Activated CD4-positive, alpha-beta T cell treated with anti-CD3 and anti-CD28 coated beads, Interleukin-10, Interleukin-2, amounts not matched to agents 100 ng/mL and 50 ng/mL, durations not matched to agents 16 hours and 8 hours (primary cell): ENCODE data around the gene LYSET.
"Not testable (repeated sequence)": the region's sequence is repeated elsewhere in the genome, so short reads cannot be mapped to it uniquely, and the experiment has no call there.

Experiments used
- DNase-seq: peaks from one replicate; pipeline ENCODE4 v3.0.0-alpha.2; 2020

Gene LYSET, protein sequence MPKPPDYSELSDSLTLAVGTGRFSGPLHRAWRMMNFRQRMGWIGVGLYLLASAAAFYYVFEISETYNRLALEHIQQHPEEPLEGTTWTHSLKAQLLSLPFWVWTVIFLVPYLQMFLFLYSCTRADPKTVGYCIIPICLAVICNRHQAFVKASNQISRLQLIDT

DNA sequence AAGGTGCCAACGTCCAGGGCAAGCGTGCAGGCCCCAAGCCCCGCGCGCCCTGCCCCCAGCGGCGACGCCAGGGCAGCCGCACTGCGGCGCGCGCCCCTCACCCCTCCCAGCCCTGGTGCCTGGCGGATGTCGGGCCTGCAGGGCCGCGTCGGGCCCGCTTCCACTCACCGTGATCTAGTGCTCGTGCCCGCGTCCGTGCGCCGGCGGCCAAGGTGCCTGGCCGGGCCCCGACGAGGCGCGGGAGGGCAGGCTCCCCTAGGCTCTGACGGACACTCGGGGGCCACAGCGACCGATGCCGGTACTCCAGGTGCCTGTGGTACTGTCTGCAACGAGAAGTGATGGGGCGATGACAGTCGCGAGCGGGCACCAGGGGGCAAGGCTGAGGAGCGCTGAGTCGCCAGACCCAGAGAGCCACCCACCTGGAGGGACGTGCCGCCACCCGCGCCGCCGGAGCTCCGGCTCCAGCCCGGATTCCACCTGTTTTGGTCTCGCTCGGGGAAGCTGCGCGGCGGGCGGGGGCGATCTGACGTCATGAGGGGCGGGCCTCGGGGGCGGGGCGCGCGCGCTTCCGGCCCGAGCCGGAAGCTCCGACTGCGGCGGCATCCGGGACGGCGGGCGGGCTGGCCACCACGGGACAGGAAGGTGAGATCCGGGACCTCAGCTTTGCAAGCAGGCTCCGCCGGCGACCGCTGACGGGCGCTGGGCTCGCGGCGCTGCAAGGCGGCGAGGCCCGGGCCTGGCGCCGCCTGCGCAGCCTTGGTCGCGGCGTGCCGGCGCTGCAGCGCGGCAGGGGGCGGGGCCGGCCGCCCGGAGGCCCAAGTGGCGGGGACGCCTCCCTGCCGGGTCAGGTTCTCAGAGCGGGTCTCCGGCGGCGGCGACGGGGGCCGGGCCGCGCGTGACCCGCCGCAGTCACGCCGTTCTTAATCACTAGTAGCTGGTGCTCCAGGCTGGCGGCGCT lies at the start of gene LYSET, which contains the start of gene MOAP1:
Gene LYSET (plus strand): TSS at position 927 of the 958 bp plus-strand sequence. CDS start 89 bp downstream, outside the sequence.
Gene MOAP1 (minus strand): TSS at position 507 of the 958 bp plus-strand sequence. CDS start 655 bp downstream, outside the sequence.
- DNase-seq, result peak; percentile 93

DNA sequence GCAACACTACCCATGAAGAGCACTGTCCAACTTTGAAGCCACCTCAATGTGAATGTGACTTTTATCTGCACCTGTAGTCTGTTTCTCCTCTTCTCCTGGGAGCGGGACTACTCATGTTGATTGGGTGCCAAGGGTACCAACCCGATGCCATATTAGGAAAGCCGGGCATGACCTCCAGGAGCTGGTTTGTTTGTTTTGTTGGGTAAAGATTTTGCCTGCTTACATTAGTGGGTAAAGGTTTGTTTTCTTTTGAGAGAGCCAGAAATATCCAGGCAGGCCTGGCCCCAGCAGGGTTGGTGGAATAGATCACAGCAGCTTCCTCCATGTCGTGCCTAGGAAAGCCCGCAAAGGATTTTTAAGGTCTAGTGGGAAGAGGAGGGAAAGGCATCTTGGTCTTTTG lies 49.7 kb upstream of the LYSET start:
- no peak for DNase-seq

DNA sequence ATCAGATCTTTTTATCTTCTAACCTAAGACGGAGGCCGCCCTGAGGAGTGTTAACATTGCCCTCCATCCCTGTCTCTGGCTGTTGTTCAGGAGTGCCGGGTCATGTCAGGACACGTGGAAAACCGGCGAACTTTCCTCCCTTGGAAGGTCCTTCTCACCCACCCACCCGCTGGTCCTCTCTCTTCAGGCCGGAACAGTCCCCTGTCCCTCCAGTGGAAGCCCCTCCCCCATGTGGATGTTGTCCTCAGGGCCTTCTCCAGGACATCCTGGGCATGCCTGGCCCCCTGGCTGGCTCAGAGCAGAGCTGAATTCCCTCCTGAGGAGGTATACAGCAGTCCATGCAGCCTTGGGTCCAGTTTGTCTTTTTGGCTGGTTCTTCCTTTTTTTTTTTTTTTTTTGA lies 49.1 kb upstream of the LYSET start:
- no peak for DNase-seq

DNA sequence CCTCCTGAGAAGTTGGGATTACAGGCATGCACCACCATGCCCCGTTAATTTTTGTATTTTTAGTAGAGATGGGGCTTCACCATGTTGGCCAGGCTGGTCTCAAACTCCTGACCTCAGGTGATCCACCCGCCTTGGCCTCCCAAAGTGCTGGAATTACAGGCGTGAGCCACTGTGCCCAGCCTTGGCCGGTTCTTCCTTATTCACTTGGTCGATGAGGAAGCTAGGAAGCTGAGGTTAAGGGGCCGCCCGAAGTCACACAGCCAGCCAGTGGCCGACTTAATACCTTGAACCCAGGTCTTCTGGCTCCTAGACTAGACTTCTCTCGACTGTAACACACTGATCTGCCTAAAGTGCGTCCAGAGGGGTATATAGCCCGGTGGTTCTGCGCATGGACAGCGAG lies 48.6 kb upstream of the LYSET start:
- DNase-seq, result not testable (repeated sequence)

DNA sequence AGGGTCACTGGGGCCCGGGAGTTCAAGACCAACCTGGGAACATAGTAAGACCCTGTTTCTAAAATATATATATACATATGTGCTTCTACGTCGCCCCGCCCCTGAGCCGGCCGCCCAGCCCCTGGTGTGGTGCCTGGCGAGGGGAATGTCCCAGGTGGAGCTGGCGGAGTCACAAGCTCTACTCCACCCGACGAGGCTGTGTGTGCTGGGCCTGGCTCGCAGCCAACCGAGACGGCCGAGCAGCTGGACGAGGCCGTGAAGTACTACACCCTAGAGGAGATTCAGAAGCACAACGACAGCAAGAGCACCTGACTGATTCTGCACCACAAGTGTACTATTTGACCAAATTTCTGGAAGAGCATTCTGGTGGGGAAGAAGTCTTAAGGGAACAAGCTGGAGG lies 47.3 kb upstream of the LYSET start:
- DNase-seq, result no peak

DNA sequence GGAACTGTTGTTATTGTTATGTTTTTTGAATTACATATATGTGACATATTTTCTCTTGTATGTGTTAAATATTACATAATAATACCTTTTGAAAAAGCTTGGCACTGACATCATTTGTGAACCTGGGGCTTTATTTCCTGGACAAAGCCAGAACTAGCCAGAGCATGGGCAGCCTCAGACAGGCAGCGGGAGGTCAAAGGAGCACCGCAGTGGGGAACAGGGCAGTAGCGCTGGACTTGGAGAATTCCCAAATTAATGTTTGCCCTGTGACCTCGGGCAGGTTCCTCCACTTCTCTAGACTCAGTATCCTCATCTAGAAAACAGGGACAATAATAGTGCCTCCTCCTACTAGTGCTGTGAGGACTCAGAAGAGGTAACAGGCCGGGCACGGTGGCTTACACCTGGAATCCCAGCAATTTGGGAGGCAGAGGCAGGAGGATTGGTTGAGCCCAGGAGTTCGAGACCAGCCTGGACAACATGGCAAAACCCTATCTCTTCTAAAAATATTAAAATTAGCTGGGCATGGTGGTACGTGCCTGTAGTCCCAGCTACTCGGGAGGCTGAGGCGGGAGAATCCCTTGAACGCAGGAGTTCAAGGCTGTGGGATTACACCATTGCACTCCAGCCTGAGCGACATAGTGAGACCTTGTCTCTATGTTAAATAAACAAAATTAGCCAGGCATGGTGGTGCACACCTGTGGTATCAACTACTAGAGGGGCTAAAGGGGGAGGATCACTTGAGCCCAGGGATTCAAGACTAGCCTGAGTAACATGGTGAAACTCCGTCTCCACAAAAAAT lies 42.1 kb upstream of the LYSET start:
- DNase-seq, result no peak

DNA sequence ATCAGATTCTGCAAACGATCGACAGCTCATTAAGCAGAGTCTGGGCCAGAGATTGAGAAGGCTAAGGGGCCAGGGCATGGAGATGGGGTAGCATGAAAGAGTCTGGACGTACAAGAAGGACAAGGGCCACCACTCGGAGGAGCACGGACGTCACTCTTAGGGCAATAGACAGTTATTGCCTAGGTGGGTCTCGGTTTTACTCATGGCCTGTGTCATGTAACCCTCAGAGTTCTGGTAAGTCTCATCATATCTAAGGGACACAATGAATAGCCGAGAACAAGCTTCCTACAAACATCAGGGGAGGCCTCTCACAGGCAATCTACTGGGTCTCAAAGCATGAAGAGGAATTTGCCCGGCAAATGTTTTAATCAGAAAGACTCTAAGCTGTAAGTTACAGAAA lies 39.0 kb upstream of the LYSET start:
- DNase-seq, result peak; percentile 74

DNA sequence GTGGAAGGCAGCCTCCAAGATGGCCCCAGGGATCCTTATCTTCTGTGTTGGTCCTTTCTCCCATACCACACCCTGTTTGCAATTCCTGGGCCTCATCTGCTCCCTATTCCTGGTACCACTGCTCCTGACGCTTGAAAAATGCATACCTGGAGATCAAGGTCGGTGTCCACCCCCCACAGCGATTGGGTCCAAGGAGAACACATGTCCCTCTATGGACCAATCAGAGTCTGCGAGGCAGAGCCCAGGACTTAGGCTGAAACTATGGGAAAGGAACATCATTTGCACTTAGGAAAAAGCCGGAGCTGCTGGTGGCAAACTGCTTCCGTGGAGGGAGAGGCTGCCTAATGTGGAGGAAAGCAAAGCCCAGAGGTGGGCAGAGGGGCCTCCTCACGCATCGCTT lies 36.1 kb upstream of the LYSET start:
- no peak for DNase-seq

DNA sequence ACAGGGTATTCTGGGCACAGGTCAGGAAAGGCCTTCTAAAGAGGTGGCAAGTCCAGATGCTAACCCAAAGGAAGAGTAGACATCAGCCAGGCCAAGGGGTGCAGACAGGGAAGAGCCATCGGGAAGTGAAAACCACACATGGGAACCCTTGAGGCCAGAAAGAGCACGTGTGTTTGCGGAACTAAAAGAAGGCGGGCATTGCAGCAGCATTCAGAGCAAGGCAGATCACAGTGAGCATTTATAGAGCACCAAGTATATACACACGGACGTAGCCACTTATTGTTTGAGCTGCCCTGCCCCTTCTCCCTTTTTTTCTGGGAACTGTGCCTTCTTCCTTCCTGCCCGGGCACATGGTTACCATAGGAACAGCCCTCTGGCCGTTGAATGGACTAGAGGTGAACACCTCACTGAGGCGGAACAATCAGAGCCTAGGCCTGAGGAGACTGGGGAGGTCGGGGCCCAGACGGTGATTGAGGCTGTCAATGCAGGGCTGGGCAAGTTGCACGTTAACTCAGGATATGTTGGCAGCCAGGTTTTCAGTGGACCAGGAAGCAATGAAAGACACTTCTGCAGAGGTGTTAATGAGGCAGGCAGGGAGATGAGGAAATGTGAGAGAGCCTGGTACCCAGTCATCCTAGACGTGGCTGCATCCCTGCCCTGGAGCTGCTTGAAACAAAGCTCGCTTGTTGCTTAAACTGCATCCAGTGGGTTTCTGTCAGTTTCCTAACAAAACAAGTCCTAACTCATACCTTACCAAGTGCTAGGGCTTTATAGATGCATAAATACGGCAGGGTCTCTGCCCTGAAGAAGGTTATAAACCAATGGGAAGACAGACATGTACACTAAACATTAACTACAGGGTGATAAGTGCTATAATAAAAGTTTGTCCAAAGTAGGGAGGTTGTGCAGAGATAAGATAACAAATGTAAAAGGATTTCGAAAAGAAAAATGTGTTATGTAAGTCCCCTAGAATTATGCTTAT lies 34.6 kb upstream of the LYSET start:
- no peak for DNase-seq

DNA sequence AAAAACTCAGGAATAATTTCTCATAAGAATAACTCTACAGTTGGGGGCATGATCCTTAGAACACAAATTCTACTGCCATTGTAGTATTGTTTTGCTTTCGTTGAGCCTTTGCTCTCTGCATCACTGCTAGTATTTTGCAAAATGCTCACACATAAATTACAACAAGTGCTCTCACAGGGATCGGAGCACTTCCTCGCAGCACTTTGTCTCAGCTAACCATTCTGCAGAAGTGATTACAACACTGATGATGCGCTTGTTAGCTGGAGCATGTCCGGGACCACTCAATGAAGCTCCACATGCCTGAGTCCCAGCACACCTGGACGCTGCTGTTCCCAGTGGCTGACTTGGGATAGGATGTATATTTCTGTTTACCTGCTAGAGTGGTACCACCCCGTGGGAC lies 32.0 kb upstream of the LYSET start:
- no peak for DNase-seq

DNA sequence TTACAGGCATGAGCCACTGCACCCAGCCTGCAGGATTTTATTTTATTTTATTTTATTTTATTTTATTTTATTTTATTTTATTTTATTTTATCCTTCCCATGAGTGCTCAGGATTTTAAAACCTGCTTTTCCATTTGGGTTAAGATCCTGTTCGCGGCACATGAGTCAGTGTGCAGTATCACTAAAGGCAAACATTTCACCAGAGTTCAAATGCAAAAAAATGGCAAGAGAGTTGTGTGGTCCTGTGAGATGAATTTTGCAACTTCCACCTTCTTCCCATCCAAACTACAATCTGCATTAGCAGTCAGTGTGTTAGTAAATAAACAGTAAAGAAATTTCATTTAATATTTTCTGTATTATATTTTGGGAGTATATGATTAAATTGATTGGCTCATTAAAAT lies 29.4 kb upstream of the LYSET start:
- no peak for DNase-seq

DNA sequence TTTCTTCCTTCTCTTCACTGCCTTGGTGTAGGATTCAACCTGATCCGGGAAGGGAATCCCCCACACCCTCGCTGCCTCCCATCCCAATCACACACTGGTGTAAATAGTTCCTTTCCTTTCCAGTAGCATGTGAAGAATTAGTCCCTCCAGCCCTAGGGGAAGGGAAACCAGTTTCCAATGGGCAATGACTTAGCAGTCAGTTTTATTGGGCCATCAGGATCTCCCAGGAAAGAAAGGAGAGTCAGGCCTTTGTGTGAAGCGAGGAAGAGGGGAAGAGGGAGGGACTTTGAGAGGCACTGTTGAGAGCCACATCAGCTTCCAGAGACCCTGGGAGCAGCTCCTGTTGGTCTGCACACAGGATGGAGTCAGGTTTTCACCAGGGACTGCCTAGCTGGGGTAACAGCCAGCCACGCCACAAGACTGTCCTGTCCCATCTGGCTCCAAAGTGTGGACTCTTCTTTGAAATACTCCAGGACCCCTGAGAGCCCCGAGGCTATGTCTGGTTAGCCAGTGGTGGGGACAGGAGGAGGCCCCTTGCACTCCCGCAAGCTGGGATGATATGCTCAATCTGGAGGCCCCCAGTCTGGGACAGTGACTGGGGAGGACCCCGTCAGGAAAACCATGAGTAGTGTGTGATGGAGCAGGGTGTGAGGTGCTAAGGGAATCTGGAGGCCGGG lies 28.3 kb upstream of the LYSET start:
- DNase-seq, result no peak

DNA sequence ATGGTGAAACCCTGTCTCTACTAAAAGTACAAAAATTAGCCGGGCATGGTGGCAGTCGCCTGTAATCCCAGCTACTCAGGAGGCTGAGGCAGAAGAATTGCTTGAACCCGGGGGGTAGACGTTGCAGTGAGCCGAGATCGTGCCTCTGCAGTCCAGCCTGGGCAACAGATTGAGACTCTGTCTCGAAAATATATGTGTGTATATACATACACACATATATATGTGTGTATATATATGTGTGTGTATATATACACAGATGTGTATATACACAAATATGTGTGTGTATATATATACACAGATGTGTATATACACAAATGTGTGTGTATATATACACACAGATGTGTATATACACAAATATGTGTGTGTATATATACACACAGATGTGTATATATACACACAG lies 26.8 kb upstream of the LYSET start:
- not testable (repeated sequence) for DNase-seq

DNA sequence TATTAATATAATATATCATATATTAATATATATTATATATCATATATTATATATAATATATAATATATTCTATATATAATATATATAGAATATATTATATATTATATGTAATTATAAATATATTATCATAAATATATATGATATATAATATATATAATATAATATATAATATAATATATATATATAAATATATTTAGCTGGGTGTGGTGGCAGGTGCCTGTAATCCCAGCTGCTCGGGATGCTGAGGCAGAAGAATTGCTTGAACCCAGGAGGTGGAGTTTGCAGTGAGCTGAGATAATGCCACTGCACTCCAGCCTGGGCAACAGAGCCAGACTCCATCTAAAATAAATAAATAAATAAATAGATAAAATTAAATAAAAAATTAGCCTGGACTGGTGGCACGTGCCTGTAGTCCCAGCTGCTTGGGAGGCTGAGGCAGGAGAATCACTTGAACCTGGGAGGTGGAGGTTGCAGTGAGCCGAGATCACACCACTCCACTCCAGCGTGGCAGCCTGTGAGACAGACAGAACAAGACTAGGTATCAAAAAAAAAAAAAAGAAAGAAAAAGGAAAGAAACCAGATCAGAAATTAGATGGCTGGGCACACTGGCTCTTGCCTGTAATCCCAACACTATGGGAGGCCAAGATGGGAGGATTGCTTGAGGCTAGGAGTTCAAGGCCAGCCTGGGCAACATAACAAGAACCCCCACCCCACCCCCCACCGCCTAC lies 25.3 kb upstream of the LYSET start:
- DNase-seq, result not testable (repeated sequence)

DNA sequence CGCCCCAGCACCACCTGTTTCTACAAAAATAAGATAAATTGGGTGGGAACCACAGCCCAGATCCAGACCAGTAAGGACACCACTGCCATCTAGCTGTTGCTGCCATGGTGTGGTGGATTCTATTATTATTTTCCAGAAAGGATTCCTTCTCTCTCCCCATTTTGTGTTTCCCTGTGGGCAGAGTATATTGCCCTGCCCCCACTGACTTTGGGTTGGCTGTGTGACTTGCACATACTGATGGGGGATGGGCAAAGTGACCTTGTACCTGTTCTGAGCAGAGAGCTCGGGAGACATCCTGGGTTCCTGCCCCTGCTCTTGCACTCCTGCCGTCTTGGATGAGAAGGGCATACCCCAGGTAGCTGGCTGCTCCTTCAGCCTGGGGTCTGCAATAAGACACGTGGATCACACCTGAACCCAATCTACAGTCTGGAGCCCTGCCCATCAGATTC lies 24.7 kb upstream of the LYSET start:
- DNase-seq, result peak; percentile 19

DNA sequence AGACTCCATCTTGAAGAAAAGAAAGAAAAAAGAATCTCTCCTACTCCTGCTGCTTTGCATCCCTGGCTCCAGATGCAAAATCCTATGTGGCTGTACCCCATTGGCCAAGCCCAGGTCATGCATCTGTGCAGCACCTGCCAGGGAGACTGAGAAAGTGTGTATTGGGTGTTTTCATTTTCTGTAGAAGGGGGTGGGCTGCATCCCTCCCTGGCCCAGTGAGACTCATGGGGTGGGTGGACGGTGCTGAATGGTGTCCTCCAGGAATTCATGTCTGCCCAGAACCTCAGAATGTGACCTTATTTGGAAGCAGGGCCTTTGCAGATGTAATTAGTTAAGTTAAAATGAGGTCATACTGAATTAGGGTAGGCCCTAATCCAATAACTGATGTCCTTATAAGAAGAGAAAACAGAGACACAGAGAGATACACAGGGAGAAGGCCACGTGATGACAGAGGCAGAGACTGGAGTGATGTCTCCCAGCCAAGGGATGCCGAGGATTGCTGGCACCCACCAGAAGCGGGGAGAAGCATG lies 23.6 kb upstream of the LYSET start:
- DNase-seq, result no peak

DNA sequence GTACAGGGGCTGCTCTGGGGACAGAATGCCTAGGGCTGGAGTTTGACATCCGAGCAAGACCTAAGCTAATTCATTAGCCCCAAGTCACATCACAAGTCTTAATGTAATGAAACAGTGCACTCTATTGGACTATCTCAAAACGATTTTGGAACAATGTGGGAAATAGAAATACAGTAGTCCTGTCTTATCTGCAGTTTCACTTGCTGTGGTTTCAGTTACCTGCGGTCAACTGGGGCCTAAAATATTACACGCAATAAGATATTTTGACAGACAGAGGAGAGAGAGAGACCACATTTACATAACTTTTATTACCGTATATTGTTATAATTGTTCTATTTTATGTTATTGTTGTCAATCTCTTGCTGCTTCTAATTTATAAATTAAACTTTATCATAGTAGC lies 21.6 kb upstream of the LYSET start:
- DNase-seq, result no peak

DNA sequence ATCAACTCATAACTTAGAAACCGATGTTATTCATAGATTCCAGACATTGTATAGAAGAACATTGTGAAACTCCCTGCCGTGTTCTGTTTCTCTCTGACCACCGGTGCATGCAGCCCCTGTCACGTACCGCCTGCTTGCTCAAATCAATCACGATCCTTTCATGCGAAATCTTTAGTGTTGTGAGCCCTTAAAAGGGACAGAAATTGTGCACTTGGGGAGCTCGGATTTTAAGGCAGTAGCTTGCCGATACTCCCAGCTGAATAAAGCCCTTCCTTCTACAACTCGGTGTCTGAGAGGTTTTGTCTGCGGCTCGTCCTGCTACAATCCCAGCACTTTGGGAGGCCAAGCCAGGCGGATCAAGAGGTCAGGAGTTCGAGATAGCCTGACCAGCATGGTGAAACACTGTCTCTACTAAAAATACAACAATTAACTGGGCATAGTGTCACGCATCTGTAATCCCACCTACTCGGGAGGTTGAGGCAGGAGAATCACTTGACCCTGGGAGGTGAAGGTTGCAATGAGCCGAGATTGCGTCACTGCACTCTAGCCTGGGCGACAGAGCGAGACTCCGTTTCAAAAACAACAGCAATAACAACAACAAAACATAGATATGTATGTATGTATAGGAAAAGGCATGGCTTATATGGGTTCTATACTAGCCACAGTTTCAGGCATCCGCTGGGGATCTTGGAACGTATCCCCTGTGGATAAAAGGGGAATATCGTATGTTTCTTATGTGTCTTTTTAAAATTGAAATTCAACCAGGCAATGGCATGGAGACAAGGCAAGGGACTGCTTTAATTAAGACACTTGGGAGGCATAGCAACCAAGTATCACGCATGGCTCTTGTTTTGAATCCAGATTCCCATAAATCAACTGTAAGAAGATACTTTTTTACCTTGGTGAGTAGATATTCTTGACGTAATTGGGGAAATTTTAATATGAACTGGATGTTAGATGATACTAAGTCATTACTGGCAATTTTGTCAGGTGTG lies 19.5 kb upstream of the LYSET start:
- not testable (repeated sequence) for DNase-seq

DNA sequence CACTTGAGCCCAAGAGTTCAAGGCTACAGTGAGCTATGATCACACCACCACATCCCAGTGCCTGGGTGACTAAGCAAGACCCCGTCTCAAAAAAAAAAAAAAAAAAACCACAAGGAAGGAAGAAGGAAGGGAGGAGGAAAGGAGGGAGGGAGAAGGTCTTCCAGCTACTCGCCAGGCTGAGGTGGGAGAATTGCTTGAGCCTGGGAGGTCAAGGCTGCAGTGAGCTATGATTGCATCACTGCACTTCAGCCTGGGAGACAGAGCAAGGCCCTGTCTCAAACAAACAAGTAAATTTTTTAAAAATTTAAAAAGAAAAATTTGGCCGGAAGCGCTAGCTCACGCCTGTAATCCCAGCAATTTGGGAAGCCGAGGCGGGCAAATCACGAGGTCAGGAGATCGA lies 16.5 kb upstream of the LYSET start:
- DNase-seq, result not testable (repeated sequence)
